GM04504 (cell line): Measurements from ENCODE around the gene LRIG3.

ENCODE experiments used
- DNase-seq: peaks from one replicate; pipeline ENCODE4 v3.0.0-alpha.2; 2012; ENCODE audit warnings: low read depth

LRIG3 gene

DNA sequence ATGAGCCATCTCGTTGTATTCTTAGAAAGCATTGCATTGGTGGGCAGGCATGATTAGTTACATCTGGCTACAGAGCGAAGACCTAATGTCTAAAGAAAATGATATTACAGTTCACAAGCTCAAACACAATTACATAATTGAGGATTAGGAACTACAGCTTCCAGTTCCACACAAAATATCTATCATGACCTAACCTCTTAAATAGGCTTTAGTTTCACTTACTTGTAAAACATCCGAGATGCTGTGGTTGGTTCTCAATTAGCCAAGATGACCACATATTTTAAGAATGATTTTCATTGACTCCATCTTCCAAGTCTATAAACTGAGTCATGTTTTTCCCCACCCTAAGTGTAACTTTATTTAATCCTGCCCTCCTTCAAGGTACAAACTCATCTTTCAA lies 69.5 kb downstream of the LRIG3 start:
- DNase-seq, result peak; percentile 48

DNA sequence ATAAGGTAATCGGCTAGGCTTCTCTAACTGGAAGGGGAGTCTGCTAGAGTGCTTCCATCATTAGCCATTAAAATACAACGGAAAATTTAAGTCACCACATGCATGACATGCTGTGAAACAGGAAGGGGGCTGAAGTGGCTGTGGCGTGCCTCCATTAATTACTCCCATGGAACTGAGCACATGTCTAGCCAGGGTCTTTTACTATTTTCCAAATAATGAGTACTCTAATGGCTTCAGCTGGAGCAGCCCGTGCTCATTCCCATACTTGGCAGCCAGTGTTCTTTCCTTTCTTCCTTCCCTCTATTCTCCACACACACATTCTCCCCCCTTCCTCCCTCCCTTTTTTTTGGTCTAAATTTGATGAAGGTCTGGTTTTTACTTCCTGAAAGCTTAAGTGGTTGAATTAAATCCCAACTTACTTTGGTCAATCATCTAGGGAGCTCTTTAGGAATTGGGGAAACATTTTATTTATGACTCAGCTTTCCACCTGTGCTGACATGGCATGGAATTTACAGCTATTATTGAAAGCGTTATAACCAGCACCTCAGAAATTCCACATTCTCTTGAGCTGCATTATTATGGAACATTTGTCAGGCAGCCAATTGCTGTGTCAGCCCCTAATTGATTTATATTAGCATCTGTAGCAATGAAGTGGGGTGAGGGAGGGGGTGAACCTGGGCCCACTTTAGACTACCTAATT lies 72.3 kb downstream of the LRIG3 start:
- no peak for DNase-seq

DNA sequence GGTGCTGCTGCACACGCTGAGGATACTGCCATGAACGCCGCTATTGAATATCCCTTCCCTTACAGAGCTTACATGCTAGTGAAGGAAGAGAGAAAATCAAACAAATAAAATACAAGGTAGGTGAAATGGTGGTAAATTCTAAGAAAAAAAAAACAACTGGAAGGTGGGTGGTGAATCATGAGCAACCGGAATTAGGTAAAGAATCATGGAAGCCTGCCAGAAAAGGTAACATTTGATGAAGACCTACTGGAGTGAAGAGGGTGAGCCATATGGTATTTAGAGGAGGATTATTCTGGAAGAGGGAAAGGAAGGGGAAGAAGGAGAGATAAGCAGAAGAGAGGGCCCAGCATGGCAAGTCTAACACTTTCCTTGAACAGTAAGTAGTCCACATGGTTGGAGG lies 76.1 kb downstream of the LRIG3 start:
- DNase-seq, result no peak

DNA sequence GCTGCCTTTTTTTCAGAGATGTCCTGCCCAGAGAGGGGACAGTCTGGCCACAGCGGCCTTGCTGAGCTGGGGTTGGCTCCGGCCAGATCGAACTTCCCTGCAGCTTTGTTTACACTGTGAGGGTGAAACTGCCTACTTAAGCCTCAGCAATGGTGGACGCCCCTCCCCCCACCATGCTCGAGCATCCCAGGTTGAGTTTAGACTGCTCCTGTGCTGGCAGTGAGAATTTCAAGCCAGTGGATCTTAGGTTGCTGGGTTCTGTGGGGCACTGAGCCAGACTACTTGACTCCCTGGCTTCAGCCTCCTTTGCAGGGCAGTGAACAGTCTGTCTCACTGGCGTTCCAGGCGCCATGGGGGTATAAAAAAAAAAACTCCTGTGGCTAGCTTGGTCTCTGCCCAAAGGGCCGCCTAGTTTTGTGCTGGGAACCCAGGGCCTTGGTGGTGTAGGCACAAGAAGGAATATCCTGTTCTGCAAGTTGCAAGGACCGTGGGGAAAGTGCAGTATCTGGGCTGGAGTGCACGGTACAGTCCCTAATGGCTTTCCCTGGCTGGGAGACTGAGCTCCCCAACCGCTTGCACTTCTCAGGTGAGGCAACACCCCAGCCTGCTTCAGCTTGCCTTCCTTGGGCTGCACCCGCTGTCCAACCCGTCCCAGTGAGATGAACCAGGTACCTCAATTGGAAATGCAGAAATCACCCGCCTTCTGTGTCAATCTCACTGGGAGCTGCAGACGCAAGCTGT lies 79.1 kb downstream of the LRIG3 start:
- DNase-seq, result no peak

DNA sequence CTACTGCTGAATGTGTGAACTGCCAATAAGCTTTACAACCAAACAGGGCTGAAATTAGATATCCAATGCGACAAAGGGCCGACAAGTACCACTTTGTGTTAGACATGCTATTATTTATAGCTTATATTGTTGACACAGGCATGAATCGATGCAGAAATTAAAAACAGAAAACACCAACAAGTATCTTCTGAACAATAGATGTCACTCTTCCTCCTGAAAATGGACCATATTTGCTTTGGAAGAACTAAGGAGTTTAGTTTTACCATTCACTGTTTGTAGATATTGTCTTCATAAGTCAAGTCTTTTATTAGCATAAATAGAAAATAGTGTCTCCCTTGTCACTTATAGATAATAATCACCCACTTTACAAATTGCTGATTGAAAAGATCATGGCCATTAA lies 86.5 kb downstream of the LRIG3 start:
- no peak for DNase-seq

DNA sequence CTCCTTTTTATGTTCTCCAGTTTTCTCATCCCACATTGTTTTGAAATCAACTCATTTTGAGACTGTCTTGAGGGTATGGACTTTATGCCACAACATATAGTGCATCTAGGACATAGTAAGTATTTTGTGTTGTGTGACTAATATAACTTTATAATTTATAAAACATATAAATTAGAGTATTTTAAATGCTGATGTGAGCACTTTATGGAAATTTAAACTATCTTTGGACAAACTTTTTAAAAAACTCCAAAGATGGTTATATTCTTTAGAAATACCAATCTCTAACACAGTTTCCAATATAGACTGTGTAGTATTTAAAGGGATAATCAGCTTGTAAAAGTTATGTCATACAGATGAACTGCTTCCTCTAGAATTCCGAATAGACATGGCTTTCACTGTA lies 87.4 kb downstream of the LRIG3 start:
- no peak for DNase-seq
